ENCODE results near the gene ITGA1.
"Not testable (repeated sequence)": the region's sequence is repeated elsewhere in the genome, so short reads cannot be mapped to it uniquely, and the experiment has no call there.

The ITGA1 gene

DNA sequence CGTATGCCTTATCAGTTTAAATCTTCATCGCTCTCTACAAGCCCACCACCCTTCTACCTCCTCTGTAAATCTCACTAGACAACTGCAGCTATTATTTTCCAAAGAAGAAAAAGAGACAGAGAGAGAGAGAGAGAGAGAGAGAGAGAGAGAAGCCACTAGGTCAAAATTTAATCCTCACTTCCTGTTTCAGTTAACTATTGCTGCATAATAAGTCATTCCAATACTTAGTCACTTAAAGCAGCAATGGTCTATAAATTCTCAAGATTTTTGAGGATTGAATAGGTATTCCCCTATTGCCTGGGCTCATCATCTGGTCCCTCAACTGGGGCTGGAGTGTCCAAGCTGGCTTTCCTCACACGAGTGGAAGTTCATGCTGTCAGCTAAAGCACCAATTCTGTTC, 68.8 kb downstream of the ITGA1 start:
- Histone ChIP-seq H3K9me3 (ENCODE audit: control extremely low read depth in 1 of 5, control insufficient read depth in 4 of 5, insufficient read depth in 2 of 5, low read depth in 1 of 5, low read length in 4 of 5) (no peaks in the 10 kb centered on the region), H3K36me3 (ENCODE audit: control insufficient read depth in 4 of 4, insufficient read depth in 4 of 4, low read length in 3 of 4) (no peaks in the 10 kb centered on the region), H3K4me1 (ENCODE audit: control extremely low read depth in 1 of 4, control insufficient read depth in 4 of 4, insufficient read depth in 4 of 4, low read length in 3 of 4) (no peaks in the 10 kb centered on the region), H3K27me3 (replicated peaks in 2 of 5; ENCODE audit: control insufficient read depth in 4 of 5, insufficient read depth in 5 of 5, low read length in 4 of 5) (no peaks in the 10 kb centered on the region), H3K27ac (ENCODE audit: insufficient read depth in 1 of 2, low read depth in 1 of 2, low read length in 2 of 2, poor library complexity in 1 of 2, severe bottlenecking in 2 of 2) (no peak overlapping the region), H3K4me3 (ENCODE audit: control insufficient read depth in 1 of 7, extremely low read depth in 1 of 7, insufficient read depth in 4 of 7, low read depth in 2 of 7, low read length in 6 of 7) (no peak overlapping the region)
- CTCF ChIA-PET: no interaction called here
- no peak for DNase-seq
- POLR2A ChIA-PET: no interaction called here
- 100% methylated on average over 2 of the region's 3 CpGs for WGBS (ENCODE audit: insufficient coverage)

DNA sequence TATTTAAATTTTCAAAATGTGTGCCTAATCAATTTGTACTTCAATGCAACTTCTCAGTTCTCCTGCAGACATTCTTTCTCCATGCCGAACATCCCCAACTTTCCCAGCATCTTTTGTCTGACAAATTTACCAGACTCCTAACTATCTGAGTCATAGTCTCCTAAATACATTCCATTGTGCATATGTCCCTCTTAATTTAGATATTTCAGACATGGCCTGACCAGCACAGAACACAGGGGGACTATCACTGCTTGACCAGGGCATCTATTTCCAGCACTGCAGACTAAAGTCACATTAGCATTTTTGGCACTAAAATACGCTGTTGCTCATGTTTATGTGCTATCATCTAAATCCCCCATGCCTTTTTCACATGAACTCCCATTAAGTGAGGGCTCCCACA, 71.9 kb downstream of the ITGA1 start:
- Histone ChIP-seq H3K9me3 (ENCODE audit: control extremely low read depth in 1 of 5, control insufficient read depth in 4 of 5, insufficient read depth in 2 of 5, low read depth in 1 of 5, low read length in 4 of 5) (no peaks in the 10 kb centered on the region), H3K27me3 (replicated peaks in 2 of 5; ENCODE audit: control insufficient read depth in 4 of 5, insufficient read depth in 5 of 5, low read length in 4 of 5) (no peaks in the 10 kb centered on the region), H3K27ac (ENCODE audit: insufficient read depth in 1 of 2, low read depth in 1 of 2, low read length in 2 of 2, poor library complexity in 1 of 2, severe bottlenecking in 2 of 2) (no peak overlapping the region), H3K4me1 (ENCODE audit: control extremely low read depth in 1 of 4, control insufficient read depth in 4 of 4, insufficient read depth in 4 of 4, low read length in 3 of 4) (peaks cover 0 to 2% (median 0%) of the 10 kb centered on the region in 4 experiments), H3K36me3 (ENCODE audit: control insufficient read depth in 4 of 4, insufficient read depth in 4 of 4, low read length in 3 of 4) (no peaks in the 10 kb centered on the region), H3K4me3 (ENCODE audit: control insufficient read depth in 1 of 7, extremely low read depth in 1 of 7, insufficient read depth in 4 of 7, low read depth in 2 of 7, low read length in 6 of 7) (no peak overlapping the region)
- DNase-seq: no peak
- ChIA-PET POLR2A (no interaction called here), CTCF (no interaction called here)
- WGBS (ENCODE audit: insufficient coverage): 100% methylated on average over 1 of the region's 2 CpGs

DNA sequence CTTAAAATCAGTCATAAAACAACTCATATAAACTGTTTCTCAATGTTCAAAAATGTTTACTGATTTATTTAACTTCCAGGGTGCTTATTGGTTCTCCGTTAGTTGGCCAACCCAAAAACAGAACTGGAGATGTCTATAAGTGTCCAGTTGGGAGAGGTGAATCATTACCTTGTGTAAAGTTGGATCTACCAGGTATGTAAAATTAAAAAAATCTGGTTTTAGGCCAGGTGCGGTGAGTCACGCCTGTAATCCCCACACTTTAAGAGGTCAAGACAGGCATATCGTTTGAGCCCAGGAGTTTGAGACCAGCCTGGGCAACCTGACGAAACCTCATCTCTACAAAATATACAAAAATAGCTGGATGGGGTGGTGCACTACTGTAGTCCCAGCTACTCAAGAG, 73.7 kb downstream of the ITGA1 start:
- Histone ChIP-seq H3K9me3 (ENCODE audit: control extremely low read depth in 1 of 5, control insufficient read depth in 4 of 5, insufficient read depth in 2 of 5, low read depth in 1 of 5, low read length in 4 of 5) (no peaks in the 10 kb centered on the region), H3K27me3 (replicated peaks in 2 of 5; ENCODE audit: control insufficient read depth in 4 of 5, insufficient read depth in 5 of 5, low read length in 4 of 5) (no peaks in the 10 kb centered on the region), H3K27ac (ENCODE audit: insufficient read depth in 1 of 2, low read depth in 1 of 2, low read length in 2 of 2, poor library complexity in 1 of 2, severe bottlenecking in 2 of 2) (no peak overlapping the region), H3K36me3 (ENCODE audit: control insufficient read depth in 4 of 4, insufficient read depth in 4 of 4, low read length in 3 of 4) (no peaks in the 10 kb centered on the region), H3K4me3 (ENCODE audit: control insufficient read depth in 1 of 7, extremely low read depth in 1 of 7, insufficient read depth in 4 of 7, low read depth in 2 of 7, low read length in 6 of 7) (no peak overlapping the region), H3K4me1 (ENCODE audit: control extremely low read depth in 1 of 4, control insufficient read depth in 4 of 4, insufficient read depth in 4 of 4, low read length in 3 of 4) (peaks cover 0 to 2% (median 0%) of the 10 kb centered on the region in 4 experiments)
- ChIA-PET POLR2A (no interaction called here), CTCF (interaction anchor here (0.7 kb wide), 1 partner anchor 88 kb away, joined by 3 read pairs; no protein-coding TSS in a partner anchor)
- DNase-seq: no peak
- 100% methylated on average over 1 of the region's 5 CpGs for WGBS (ENCODE audit: insufficient coverage)

DNA sequence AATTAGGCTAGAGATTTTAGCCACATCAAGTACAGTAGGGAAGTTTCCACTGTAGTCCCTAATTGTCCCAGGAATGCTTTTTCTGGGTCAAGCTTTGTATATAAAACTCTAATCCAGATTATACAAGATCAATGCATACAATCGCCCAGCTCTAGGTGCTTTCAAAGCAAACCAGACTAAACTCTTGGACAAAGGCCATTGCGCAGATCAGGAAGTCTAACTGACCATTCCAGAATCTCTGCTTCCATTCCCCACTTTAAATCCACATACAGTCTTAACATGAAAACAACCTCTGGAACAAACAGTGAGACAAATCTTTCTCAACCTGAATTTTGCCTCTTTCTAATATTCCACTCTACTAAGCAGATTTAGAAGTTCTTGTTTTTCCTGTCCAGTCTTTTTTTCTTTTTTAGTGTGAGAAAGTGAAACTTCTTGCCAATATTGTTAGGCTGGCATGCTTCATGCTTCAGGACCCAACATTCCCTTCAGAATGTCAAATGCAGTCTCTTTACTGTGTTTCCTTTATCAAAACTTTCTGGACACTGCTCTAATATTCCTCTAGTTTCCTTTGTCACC, 76.1 kb downstream of the ITGA1 start:
- ChIA-PET POLR2A (no interaction called here), CTCF (interaction anchor here (0.6 kb wide), 1 partner anchor 176 kb away, joined by 3 read pairs; no protein-coding TSS in a partner anchor)
- no peaks in the 10 kb centered on the region for H3K27me3 ChIP-seq (replicated peaks in 2 of 5; ENCODE audit: control insufficient read depth in 4 of 5, insufficient read depth in 5 of 5, low read length in 4 of 5)
- no peaks in the 10 kb centered on the region for H3K9me3 ChIP-seq (ENCODE audit: control extremely low read depth in 1 of 5, control insufficient read depth in 4 of 5, insufficient read depth in 2 of 5, low read depth in 1 of 5, low read length in 4 of 5)
- peak in 1 of 3 donors; percentile 1 for DNase-seq
- no peaks in the 10 kb centered on the region for H3K36me3 ChIP-seq (ENCODE audit: control insufficient read depth in 4 of 4, insufficient read depth in 4 of 4, low read length in 3 of 4)
- no peak overlapping the region for H3K27ac ChIP-seq (ENCODE audit: insufficient read depth in 1 of 2, low read depth in 1 of 2, low read length in 2 of 2, poor library complexity in 1 of 2, severe bottlenecking in 2 of 2)
- peaks cover 0 to 2% (median 0%) of the 10 kb centered on the region in 4 experiments for H3K4me1 ChIP-seq (ENCODE audit: control extremely low read depth in 1 of 4, control insufficient read depth in 4 of 4, insufficient read depth in 4 of 4, low read length in 3 of 4)
- WGBS (ENCODE audit: insufficient coverage): 100% methylated on average over 1 of the region's 2 CpGs
- no peak overlapping the region for H3K4me3 ChIP-seq (ENCODE audit: control insufficient read depth in 1 of 7, extremely low read depth in 1 of 7, insufficient read depth in 4 of 7, low read depth in 2 of 7, low read length in 6 of 7)

DNA sequence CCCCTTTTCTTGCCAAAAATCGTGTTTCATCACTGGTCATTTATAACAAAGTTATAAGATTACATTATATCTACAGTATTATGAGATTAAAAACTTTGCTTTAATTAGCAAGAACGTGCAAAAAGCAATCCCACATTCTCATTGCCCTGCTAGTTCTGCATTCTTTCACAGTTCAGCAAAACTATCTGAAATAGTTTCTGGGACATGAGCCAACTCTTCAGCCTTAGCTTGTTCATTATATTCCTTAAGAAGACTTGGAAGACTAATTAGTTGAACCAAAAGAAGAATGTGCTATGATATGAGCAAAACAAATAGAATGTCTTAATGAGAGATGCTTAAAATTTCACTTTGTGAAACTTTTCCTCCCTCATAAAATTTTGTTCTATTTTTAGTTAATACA, 76.7 kb downstream of the ITGA1 start:
- H3K27me3 ChIP-seq (replicated peaks in 2 of 5; ENCODE audit: control insufficient read depth in 4 of 5, insufficient read depth in 5 of 5, low read length in 4 of 5): no peaks in the 10 kb centered on the region
- H3K9me3 ChIP-seq (ENCODE audit: control extremely low read depth in 1 of 5, control insufficient read depth in 4 of 5, insufficient read depth in 2 of 5, low read depth in 1 of 5, low read length in 4 of 5): no peaks in the 10 kb centered on the region
- H3K4me3 ChIP-seq (ENCODE audit: control insufficient read depth in 1 of 7, extremely low read depth in 1 of 7, insufficient read depth in 4 of 7, low read depth in 2 of 7, low read length in 6 of 7): no peak overlapping the region
- H3K36me3 ChIP-seq (ENCODE audit: control insufficient read depth in 4 of 4, insufficient read depth in 4 of 4, low read length in 3 of 4): no peaks in the 10 kb centered on the region
- DNase-seq: peak in 2 of 3 donors; percentile 25 to 26
- ChIA-PET CTCF (no interaction called here), POLR2A (no interaction called here)
- no peak overlapping the region for H3K27ac ChIP-seq (ENCODE audit: insufficient read depth in 1 of 2, low read depth in 1 of 2, low read length in 2 of 2, poor library complexity in 1 of 2, severe bottlenecking in 2 of 2)
- H3K4me1 ChIP-seq (ENCODE audit: control extremely low read depth in 1 of 4, control insufficient read depth in 4 of 4, insufficient read depth in 4 of 4, low read length in 3 of 4): peaks cover 0 to 2% (median 0%) of the 10 kb centered on the region in 4 experiments
- WGBS (ENCODE audit: insufficient coverage): no CpG with 5 or more reads among the region's 2 CpGs

DNA sequence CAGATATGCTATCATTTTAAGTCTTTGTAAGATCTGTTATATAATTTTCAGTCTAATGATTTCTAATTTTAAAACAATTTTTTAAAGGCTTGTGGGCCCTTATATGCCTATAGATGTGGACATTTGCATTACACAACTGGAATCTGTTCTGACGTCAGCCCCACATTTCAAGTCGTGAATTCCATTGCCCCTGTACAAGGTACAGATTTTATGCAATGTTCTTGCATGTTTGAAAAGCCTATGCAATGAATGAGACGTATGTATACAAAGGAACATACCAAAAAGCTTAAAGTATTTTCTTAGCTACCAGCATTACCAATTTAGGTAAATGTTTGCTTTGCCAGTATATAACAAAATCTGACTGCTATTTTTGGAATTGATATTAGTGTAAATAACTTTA, 77.2 kb downstream of the ITGA1 start:
- no peaks in the 10 kb centered on the region for H3K27me3 ChIP-seq (replicated peaks in 2 of 5; ENCODE audit: control insufficient read depth in 4 of 5, insufficient read depth in 5 of 5, low read length in 4 of 5)
- POLR2A ChIA-PET: no interaction called here
- no peak for DNase-seq
- H3K27ac ChIP-seq (ENCODE audit: insufficient read depth in 1 of 2, low read depth in 1 of 2, low read length in 2 of 2, poor library complexity in 1 of 2, severe bottlenecking in 2 of 2): no peak overlapping the region
- H3K4me1 ChIP-seq (ENCODE audit: control extremely low read depth in 1 of 4, control insufficient read depth in 4 of 4, insufficient read depth in 4 of 4, low read length in 3 of 4): peaks cover 0 to 2% (median 0%) of the 10 kb centered on the region in 4 experiments
- CTCF ChIA-PET: no interaction called here
- no peak overlapping the region for H3K4me3 ChIP-seq (ENCODE audit: control insufficient read depth in 1 of 7, extremely low read depth in 1 of 7, insufficient read depth in 4 of 7, low read depth in 2 of 7, low read length in 6 of 7)
- no peaks in the 10 kb centered on the region for H3K9me3 ChIP-seq (ENCODE audit: control extremely low read depth in 1 of 5, control insufficient read depth in 4 of 5, insufficient read depth in 2 of 5, low read depth in 1 of 5, low read length in 4 of 5)
- no peaks in the 10 kb centered on the region for H3K36me3 ChIP-seq (ENCODE audit: control insufficient read depth in 4 of 4, insufficient read depth in 4 of 4, low read length in 3 of 4)
- WGBS (ENCODE audit: insufficient coverage): 90% methylated on average over 2 of the region's 3 CpGs

DNA sequence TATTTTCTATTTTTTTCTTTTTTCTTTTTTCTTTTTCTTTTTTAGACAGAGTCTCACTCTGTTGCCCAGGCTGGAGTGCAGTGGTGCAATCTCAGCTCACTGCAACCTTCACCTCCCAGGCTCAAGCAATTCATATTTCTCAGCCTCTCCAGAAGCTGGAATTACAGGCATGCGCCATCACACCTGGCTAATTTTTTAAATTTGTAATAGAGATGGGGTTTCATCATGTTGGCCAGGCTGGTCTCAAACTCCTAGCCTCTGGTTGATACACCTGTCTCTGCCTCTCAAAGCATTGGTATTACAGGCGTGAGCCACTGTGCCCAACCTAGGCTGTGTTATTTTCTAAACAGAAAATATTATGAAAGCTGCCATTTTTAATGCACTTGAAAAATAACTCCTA, 78.3 kb downstream of the ITGA1 start:
- WGBS (ENCODE audit: insufficient coverage): no CpG with 5 or more reads among the region's 2 CpGs
- POLR2A ChIA-PET; H3K4me3 ChIP-seq (ENCODE audit: control insufficient read depth in 1 of 7, extremely low read depth in 1 of 7, insufficient read depth in 4 of 7, low read depth in 2 of 7, low read length in 6 of 7); DNase-seq; H3K27me3 ChIP-seq (replicated peaks in 2 of 5; ENCODE audit: control insufficient read depth in 4 of 5, insufficient read depth in 5 of 5, low read length in 4 of 5); H3K9me3 ChIP-seq (ENCODE audit: control extremely low read depth in 1 of 5, control insufficient read depth in 4 of 5, insufficient read depth in 2 of 5, low read depth in 1 of 5, low read length in 4 of 5); H3K27ac ChIP-seq (ENCODE audit: insufficient read depth in 1 of 2, low read depth in 1 of 2, low read length in 2 of 2, poor library complexity in 1 of 2, severe bottlenecking in 2 of 2); CTCF ChIA-PET; H3K36me3 ChIP-seq (ENCODE audit: control insufficient read depth in 4 of 4, insufficient read depth in 4 of 4, low read length in 3 of 4); H3K4me1 ChIP-seq (ENCODE audit: control extremely low read depth in 1 of 4, control insufficient read depth in 4 of 4, insufficient read depth in 4 of 4, low read length in 3 of 4): not testable (repeated sequence)
